ENCODE measurements around the gene ATP8A1. TPM values are rescaled to one million over a fixed set of nuclear protein-coding genes. Genes with fewer than 3 reads are reported as not detected.

Gene ATP8A1
- total RNA-seq, 1 experiment from 2014 or later = 0.80 TPM

- intact Hi-C loops (cut with micrococcal nuclease; ENCODE audit: unreplicated experiment) (no loop called here), in situ Hi-C loops (cut with HindIII; ENCODE audit: low pct_unique_long_range_greater_than_20kb, low sequenced_read_pairs) (no loop called here)
- ATAC-seq (no peak), DNase-seq (ENCODE audit: low read depth, low spot score) (no peak)
- no peaks in the 10 kb centered on the region for H3K27me3 ChIP-seq (ENCODE audit: control insufficient read depth, insufficient read depth, low read length)
- TF ChIP-seq SIN3A (IDR thresholded peaks at IDR 0.05; ENCODE audit: borderline replicate concordance, insufficient read depth, low read depth, low read length) = no peak
- TF ChIP-seq, protein P1, sequence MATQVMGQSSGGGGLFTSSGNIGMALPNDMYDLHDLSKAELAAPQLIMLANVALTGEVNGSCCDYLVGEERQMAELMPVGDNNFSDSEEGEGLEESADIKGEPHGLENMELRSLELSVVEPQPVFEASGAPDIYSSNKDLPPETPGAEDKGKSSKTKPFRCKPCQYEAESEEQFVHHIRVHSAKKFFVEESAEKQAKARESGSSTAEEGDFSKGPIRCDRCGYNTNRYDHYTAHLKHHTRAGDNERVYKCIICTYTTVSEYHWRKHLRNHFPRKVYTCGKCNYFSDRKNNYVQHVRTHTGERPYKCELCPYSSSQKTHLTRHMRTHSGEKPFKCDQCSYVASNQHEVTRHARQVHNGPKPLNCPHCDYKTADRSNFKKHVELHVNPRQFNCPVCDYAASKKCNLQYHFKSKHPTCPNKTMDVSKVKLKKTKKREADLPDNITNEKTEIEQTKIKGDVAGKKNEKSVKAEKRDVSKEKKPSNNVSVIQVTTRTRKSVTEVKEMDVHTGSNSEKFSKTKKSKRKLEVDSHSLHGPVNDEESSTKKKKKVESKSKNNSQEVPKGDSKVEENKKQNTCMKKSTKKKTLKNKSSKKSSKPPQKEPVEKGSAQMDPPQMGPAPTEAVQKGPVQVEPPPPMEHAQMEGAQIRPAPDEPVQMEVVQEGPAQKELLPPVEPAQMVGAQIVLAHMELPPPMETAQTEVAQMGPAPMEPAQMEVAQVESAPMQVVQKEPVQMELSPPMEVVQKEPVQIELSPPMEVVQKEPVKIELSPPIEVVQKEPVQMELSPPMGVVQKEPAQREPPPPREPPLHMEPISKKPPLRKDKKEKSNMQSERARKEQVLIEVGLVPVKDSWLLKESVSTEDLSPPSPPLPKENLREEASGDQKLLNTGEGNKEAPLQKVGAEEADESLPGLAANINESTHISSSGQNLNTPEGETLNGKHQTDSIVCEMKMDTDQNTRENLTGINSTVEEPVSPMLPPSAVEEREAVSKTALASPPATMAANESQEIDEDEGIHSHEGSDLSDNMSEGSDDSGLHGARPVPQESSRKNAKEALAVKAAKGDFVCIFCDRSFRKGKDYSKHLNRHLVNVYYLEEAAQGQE (IDR thresholded peaks at IDR 0.05; ENCODE audit: insufficient read depth in 1 of 2, low read depth in 2 of 2, low read length in 1 of 2) = no peak
- TF ChIP-seq, protein P2, sequence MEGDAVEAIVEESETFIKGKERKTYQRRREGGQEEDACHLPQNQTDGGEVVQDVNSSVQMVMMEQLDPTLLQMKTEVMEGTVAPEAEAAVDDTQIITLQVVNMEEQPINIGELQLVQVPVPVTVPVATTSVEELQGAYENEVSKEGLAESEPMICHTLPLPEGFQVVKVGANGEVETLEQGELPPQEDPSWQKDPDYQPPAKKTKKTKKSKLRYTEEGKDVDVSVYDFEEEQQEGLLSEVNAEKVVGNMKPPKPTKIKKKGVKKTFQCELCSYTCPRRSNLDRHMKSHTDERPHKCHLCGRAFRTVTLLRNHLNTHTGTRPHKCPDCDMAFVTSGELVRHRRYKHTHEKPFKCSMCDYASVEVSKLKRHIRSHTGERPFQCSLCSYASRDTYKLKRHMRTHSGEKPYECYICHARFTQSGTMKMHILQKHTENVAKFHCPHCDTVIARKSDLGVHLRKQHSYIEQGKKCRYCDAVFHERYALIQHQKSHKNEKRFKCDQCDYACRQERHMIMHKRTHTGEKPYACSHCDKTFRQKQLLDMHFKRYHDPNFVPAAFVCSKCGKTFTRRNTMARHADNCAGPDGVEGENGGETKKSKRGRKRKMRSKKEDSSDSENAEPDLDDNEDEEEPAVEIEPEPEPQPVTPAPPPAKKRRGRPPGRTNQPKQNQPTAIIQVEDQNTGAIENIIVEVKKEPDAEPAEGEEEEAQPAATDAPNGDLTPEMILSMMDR (IDR thresholded peaks at IDR 0.05) = no peak
- TF ChIP-seq POLR2AphosphoS5 (IDR thresholded peaks at IDR 0.05; ENCODE audit: low read depth, low read length) = no peak
- no peak for TF ChIP-seq TCF7L2 (IDR thresholded peaks at IDR 0.05; ENCODE audit: low read depth, low read length)
- H3K4me3 ChIP-seq (ENCODE audit: low read depth in 2 of 2, low read length in 2 of 2) = no peak overlapping the region
- ChIA-PET CTCF (no interaction called here), POLR2A (no interaction called here)
- H3K9me3 ChIP-seq (ENCODE audit: control insufficient read depth, insufficient read depth, low read depth, low read length) = no peaks in the 10 kb centered on the region
- H3K36me3 ChIP-seq (ENCODE audit: control insufficient read depth, insufficient read depth, low read length) = no peaks in the 10 kb centered on the region
- no TSS peak for BruUV-seq (replicated peaks)
- H3K4me1 ChIP-seq (ENCODE audit: control insufficient read depth, insufficient read depth, low read length) = no peaks in the 10 kb centered on the region
- H3K27ac ChIP-seq (ENCODE audit: low read length) = no peak overlapping the region
Observed at GRCh38 chr4:42411803-42412202, 245.1 kb downstream of the ATP8A1 start.

- ChIA-PET POLR2A (no interaction called here), CTCF (no interaction called here)
- H3K27ac ChIP-seq (ENCODE audit: low read length) = no peak overlapping the region
- no peaks in the 10 kb centered on the region for H3K9me3 ChIP-seq (ENCODE audit: control insufficient read depth, insufficient read depth, low read depth, low read length)
- H3K36me3 ChIP-seq (ENCODE audit: control insufficient read depth, insufficient read depth, low read length) = no peaks in the 10 kb centered on the region
- DNase-seq (ENCODE audit: low read depth, low spot score) (no peak), ATAC-seq (no peak)
- no peak overlapping the region for H3K4me3 ChIP-seq (ENCODE audit: low read depth in 2 of 2, low read length in 2 of 2)
- intact Hi-C loops (cut with micrococcal nuclease; ENCODE audit: unreplicated experiment) (no loop called here), in situ Hi-C loops (cut with HindIII; ENCODE audit: low pct_unique_long_range_greater_than_20kb, low sequenced_read_pairs) (no loop called here)
- no TSS peak for BruUV-seq (replicated peaks)
- H3K27me3 ChIP-seq (ENCODE audit: control insufficient read depth, insufficient read depth, low read length) = no peaks in the 10 kb centered on the region
- no peaks in the 10 kb centered on the region for H3K4me1 ChIP-seq (ENCODE audit: control insufficient read depth, insufficient read depth, low read length)
- TF ChIP-seq TCF7L2 (IDR thresholded peaks at IDR 0.05; ENCODE audit: low read depth, low read length) (no peak), POLR2AphosphoS5 (IDR thresholded peaks at IDR 0.05; ENCODE audit: low read depth, low read length) (no peak), SIN3A (IDR thresholded peaks at IDR 0.05; ENCODE audit: borderline replicate concordance, insufficient read depth, low read depth, low read length) (no peak)
- TF ChIP-seq, protein P2 (IDR thresholded peaks at IDR 0.05) = no peak
- TF ChIP-seq, protein P1 (IDR thresholded peaks at IDR 0.05; ENCODE audit: insufficient read depth in 1 of 2, low read depth in 2 of 2, low read length in 1 of 2) = no peak
Observed at GRCh38 chr4:42410446-42410845, 246.5 kb downstream of the ATP8A1 start.
